Panc1 (cell line): Measurements from ENCODE around the gene ADGB. TPM values are rescaled to one million over a fixed set of nuclear protein-coding genes. Genes with fewer than 3 reads are reported as not detected.

Source experiments
- ATAC-seq: fragments of 200-7000 bp; cut with Tn5 transposase; 2 replicates; pipeline ENCODE4 v1.9.1; 2020; ENCODE audit warnings: mild to moderate bottlenecking, moderate library complexity
- BruUV-seq: library from RNA; stranded (reverse); fragments of 400-500 nt; replicated peaks from 2 replicates; lab custom pipeline; 2021; lab: Mats Ljungman, UMichigan
- CTCF ChIA-PET: fragments of 300-600 bp; sonication (Branson Sonifier 250); formaldehyde crosslinking; loops from one replicate; lab custom pipeline; 2022; ENCODE audit warnings: antibody characterized with exemption; lab: Charles Lee
- POLR2A ChIA-PET: fragments of 300-600 bp; sonication (Branson Sonifier 250); formaldehyde crosslinking; loops from one replicate; lab custom pipeline; 2022; ENCODE audit warnings: antibody characterized with exemption; lab: Charles Lee
- DNase-seq: peaks from one replicate; pipeline ENCODE4 v3.0.0-alpha.2; 2010; ENCODE audit warnings: low read depth, low spot score
- H3K27ac ChIP-seq: 2 replicates; pipeline ENCODE4 v1.5.1; 2011; ENCODE audit warnings: mild to moderate bottlenecking, low read length, inconsistent platforms
- H3K27me3 ChIP-seq: fragments of 200-500 bp; sonication (Bioruptor generic); 2 replicates; pipeline ENCODE4 v1.6.0; 2014; ENCODE audit warnings: low read length, inconsistent platforms; ENCODE audit not compliant: control insufficient read depth, insufficient read depth
- H3K36me3 ChIP-seq: fragments of 200-500 bp; sonication (Bioruptor generic); 2 replicates; pipeline ENCODE4 v1.5.1; 2014; ENCODE audit warnings: inconsistent platforms, mild to moderate bottlenecking, low read length, moderate library complexity; ENCODE audit not compliant: control insufficient read depth, insufficient read depth
- H3K4me1 ChIP-seq: 2 replicates; pipeline ENCODE4 v1.5.1; 2011; ENCODE audit warnings: inconsistent platforms, mild to moderate bottlenecking, low read length, moderate library complexity; ENCODE audit not compliant: control insufficient read depth, insufficient read depth
- H3K4me3 ChIP-seq, 2 experiments: 2 replicates each; pipeline ENCODE4 v1.5.1; 2011 to 2012; ENCODE audit warnings: low read depth in 2 of 2, low read length in 2 of 2, mild to moderate bottlenecking in 2 of 2, inconsistent platforms in 1 of 2, moderate library complexity in 1 of 2
- H3K9me3 ChIP-seq: fragments of 200-500 bp; sonication (Bioruptor generic); 2 replicates; pipeline ENCODE4 v1.5.1; 2014; ENCODE audit warnings: low read depth, mild to moderate bottlenecking, inconsistent platforms, low read length, moderate library complexity; ENCODE audit not compliant: control insufficient read depth, insufficient read depth
- POLR2AphosphoS5 ChIP-seq: IDR thresholded peaks from 2 replicates; pipeline ENCODE4 v1.6.1; 2012; ENCODE audit warnings: mild to moderate bottlenecking, low read depth, low read length, moderate library complexity
- REST ChIP-seq, 2 experiments: IDR thresholded peaks; 2 replicates each; pipeline ENCODE4 v1.6.1; 2011 to 2012; ENCODE audit warnings: low read depth in 2 of 2, control low read depth in 1 of 2, low read length in 1 of 2, mild to moderate bottlenecking in 1 of 2, moderate library complexity in 1 of 2; ENCODE audit not compliant: insufficient read depth in 1 of 2
- SIN3A ChIP-seq: IDR thresholded peaks from 2 replicates; pipeline ENCODE4 v1.6.1; 2012; ENCODE audit warnings: low read depth, mild to moderate bottlenecking, low read length, moderate library complexity, borderline replicate concordance; ENCODE audit not compliant: insufficient read depth
- TCF7L2 ChIP-seq: IDR thresholded peaks from 2 replicates; pipeline ENCODE4 v1.6.1; 2011; ENCODE audit warnings: mild to moderate bottlenecking, low read depth, low read length, inconsistent platforms
- in situ Hi-C: cut with HindIII; loops from 2 replicates; pipeline ENCODE4 v1.10.0; 2016; ENCODE audit warnings: low sequenced_read_pairs, low pct_unique_long_range_greater_than_20kb
- intact Hi-C: fragments of 100-400 bp; cut with micrococcal nuclease; formaldehyde crosslinking; loops from one replicate; pipeline ENCODE4 v1.10.0; 2022; ENCODE audit not compliant: unreplicated experiment
- total RNA-seq: library from RNA; stranded (reverse); gene quantifications from one replicate; pipeline ENCODE4 v1.2.1, GENCODE V29; 2021; ENCODE audit not compliant: unreplicated experiment
- TF ChIP-seq, protein P1 (sequence below): fragments of 450-650 bp; IDR thresholded peaks from 2 replicates; pipeline ENCODE4 v1.5.1; 2017; ENCODE audit warnings: mild to moderate bottlenecking

The ADGB gene
- total RNA-seq, 1 experiment from 2014 or later: not detected

GRCh38 chr6:146628350-146628749 is 29.6 kb downstream of the ADGB start:
- TF ChIP-seq SIN3A (no peak), POLR2AphosphoS5 (no peak), REST (IDR thresholded peaks at IDR 0.05; ENCODE audit: insufficient read depth in 1 of 2, low read depth in 2 of 2, low read length in 1 of 2) (no peak), TCF7L2 (no peak)
- TF ChIP-seq, protein P1, sequence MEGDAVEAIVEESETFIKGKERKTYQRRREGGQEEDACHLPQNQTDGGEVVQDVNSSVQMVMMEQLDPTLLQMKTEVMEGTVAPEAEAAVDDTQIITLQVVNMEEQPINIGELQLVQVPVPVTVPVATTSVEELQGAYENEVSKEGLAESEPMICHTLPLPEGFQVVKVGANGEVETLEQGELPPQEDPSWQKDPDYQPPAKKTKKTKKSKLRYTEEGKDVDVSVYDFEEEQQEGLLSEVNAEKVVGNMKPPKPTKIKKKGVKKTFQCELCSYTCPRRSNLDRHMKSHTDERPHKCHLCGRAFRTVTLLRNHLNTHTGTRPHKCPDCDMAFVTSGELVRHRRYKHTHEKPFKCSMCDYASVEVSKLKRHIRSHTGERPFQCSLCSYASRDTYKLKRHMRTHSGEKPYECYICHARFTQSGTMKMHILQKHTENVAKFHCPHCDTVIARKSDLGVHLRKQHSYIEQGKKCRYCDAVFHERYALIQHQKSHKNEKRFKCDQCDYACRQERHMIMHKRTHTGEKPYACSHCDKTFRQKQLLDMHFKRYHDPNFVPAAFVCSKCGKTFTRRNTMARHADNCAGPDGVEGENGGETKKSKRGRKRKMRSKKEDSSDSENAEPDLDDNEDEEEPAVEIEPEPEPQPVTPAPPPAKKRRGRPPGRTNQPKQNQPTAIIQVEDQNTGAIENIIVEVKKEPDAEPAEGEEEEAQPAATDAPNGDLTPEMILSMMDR: no peak
- ChIA-PET POLR2A (no interaction called here), CTCF (no interaction called here)
- in situ Hi-C loops (no loop called here), intact Hi-C loops (no loop called here)
- H3K4me1 ChIP-seq: no peaks in the 10 kb centered on the region
- no peaks in the 10 kb centered on the region; the same call in 1 of the 2 replicates for H3K27me3 ChIP-seq
- BruUV-seq: no TSS peak
- DNase-seq: no peak
- H3K36me3 ChIP-seq: no peaks in the 10 kb centered on the region
- no peak for ATAC-seq
- no peak overlapping the region for H3K27ac ChIP-seq
- no peak overlapping the region for H3K4me3 ChIP-seq
- H3K9me3 ChIP-seq: 0 out of 2 replicates have a peak, but pooled peaks cover 2% of the 10 kb centered on the region

- no peaks in the 10 kb centered on the region for H3K4me1 ChIP-seq
- H3K27me3 ChIP-seq: no peaks in the 10 kb centered on the region; the same call in 1 of the 2 replicates
- H3K9me3 ChIP-seq: no peaks in the 10 kb centered on the region
- DNase-seq: no peak
- H3K36me3 ChIP-seq: no peaks in the 10 kb centered on the region
- BruUV-seq: no TSS peak
- H3K27ac ChIP-seq: no peak overlapping the region
- intact Hi-C loops (no loop called here), in situ Hi-C loops (no loop called here)
- CTCF ChIA-PET: no interaction called here
- POLR2A ChIA-PET: no interaction called here
- no peak overlapping the region for H3K4me3 ChIP-seq
- TF ChIP-seq REST (IDR thresholded peaks at IDR 0.05; ENCODE audit: insufficient read depth in 1 of 2, low read depth in 2 of 2, low read length in 1 of 2) (no peak), TCF7L2 (no peak), POLR2AphosphoS5 (no peak), SIN3A (no peak)
- TF ChIP-seq, protein P1: no peak
- no peak for ATAC-seq
These were observed 35.2 kb downstream of the ADGB start for GRCh38 chr6:146634022-146634421.
